ENCODE measurements around the gene RAD51B. TPM values are rescaled to one million over a fixed set of nuclear protein-coding genes. Genes with fewer than 3 reads are reported as not detected.
A peak's percentile ranks its signal among the peaks of the same experiment; 100 is the strongest.
"Not testable (repeated sequence)": the region's sequence is repeated elsewhere in the genome, so short reads cannot be mapped to it uniquely, and the experiment has no call there.

Gene RAD51B
- total RNA-seq, 6 donors from 2014 or later: 10.6 to 63.9 (median 18.4) TPM

DNA sequence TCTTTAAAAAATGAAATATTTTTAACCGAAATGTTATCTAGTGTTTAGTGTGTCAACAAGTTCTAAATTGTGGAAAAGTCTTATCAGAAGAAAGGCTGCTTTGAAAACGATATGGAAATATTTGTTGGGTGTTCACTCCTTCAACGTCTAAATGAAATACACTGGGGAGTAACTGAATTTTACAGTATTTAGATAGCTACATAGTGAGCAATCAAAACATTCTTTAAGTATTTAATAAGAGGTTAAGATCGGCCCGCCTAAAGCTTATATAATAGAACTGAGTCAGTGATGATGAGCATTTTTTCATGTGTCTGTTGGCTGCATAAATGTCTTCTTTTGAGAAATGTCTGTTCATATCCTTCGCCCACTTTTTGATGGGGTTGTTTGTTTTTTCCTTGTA, 228.3 kb downstream of the RAD51B start:
- Histone ChIP-seq H3K4me3 (no peak overlapping the region), H3K36me3 (no peaks in the 10 kb centered on the region), H3K27ac (no peak overlapping the region), H3K4me1 (peaks cover 0 to 3% (median 2%) of the 10 kb centered on the region in 4 donors), H3K9me3 (no peaks in the 10 kb centered on the region), H3K27me3 (no peaks in the 10 kb centered on the region)
- ATAC-seq (ENCODE audit: low FRiP score in 2 of 2) (peak in 1 of 2 donors; percentile 45), DNase-seq (no peak)
- WGBS, 2 donors: 60 to 73% methylated on average over 6 of the region's 6 CpGs
- no peak for TF ChIP-seq POLR2A (IDR thresholded peaks at IDR 0.05)
- TF ChIP-seq, protein P1, sequence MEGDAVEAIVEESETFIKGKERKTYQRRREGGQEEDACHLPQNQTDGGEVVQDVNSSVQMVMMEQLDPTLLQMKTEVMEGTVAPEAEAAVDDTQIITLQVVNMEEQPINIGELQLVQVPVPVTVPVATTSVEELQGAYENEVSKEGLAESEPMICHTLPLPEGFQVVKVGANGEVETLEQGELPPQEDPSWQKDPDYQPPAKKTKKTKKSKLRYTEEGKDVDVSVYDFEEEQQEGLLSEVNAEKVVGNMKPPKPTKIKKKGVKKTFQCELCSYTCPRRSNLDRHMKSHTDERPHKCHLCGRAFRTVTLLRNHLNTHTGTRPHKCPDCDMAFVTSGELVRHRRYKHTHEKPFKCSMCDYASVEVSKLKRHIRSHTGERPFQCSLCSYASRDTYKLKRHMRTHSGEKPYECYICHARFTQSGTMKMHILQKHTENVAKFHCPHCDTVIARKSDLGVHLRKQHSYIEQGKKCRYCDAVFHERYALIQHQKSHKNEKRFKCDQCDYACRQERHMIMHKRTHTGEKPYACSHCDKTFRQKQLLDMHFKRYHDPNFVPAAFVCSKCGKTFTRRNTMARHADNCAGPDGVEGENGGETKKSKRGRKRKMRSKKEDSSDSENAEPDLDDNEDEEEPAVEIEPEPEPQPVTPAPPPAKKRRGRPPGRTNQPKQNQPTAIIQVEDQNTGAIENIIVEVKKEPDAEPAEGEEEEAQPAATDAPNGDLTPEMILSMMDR (IDR thresholded peaks at IDR 0.05): no peak

DNA sequence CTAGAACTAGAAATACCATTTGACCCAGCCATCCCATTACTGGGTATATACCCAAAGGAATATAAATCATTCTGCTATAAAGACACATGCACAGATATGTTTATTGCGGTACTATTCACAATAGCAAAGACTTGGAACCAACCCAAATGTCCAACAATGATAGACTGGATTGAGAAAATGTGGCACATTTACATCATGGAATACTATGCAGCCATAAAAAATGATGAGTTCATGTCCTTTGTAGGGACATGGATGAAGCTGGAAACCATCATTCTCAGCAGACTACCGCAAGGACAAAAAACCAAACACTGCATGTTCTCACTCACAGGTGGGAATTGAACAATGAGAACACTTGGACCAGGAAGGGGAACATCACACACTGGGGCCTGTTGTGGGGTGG, 229.2 kb downstream of the RAD51B start:
- H3K4me3 ChIP-seq; H3K36me3 ChIP-seq; H3K9me3 ChIP-seq; H3K27ac ChIP-seq; H3K4me1 ChIP-seq; ATAC-seq (ENCODE audit: low FRiP score in 2 of 2); DNase-seq; H3K27me3 ChIP-seq: not testable (repeated sequence)
- WGBS, 2 donors: 97 to 100% methylated on average over 2 of the region's 2 CpGs

DNA sequence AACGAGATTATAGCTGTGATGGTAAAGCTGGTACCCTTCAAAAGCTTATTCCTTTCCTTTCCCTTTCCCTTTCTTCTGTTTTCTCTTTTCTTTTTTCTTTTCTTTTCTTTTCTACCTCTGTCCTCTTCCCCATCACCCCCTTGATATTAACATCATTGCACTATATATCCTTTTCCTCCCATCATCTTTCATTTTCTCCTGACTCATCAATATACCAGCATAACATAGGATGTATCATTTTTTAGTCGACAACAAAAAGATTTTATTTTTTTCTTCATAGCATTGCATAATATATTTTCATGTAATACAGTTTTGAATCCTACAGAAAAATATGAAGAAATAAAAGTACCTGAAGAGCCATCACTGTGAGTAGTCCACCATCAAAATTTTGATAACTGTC, 230.6 kb downstream of the RAD51B start:
- 94 to 95% methylated on average over 2 of the region's 2 CpGs for WGBS, 2 donors
- H3K4me1 ChIP-seq: no peaks in the 10 kb centered on the region
- no peak overlapping the region for H3K4me3 ChIP-seq
- no peak overlapping the region for H3K27ac ChIP-seq
- ATAC-seq (ENCODE audit: low FRiP score in 2 of 2): no peak
- no peaks in the 10 kb centered on the region for H3K27me3 ChIP-seq
- H3K9me3 ChIP-seq: no peaks in the 10 kb centered on the region
- TF ChIP-seq, protein P1 (IDR thresholded peaks at IDR 0.05): no peak
- TF ChIP-seq EP300 (IDR thresholded peaks at IDR 0.05): no peak
- TF ChIP-seq POLR2AphosphoS5 (IDR thresholded peaks at IDR 0.05): no peak
- no peak for TF ChIP-seq POLR2A (IDR thresholded peaks at IDR 0.05)
- DNase-seq: no peak
- no peaks in the 10 kb centered on the region for H3K36me3 ChIP-seq

DNA sequence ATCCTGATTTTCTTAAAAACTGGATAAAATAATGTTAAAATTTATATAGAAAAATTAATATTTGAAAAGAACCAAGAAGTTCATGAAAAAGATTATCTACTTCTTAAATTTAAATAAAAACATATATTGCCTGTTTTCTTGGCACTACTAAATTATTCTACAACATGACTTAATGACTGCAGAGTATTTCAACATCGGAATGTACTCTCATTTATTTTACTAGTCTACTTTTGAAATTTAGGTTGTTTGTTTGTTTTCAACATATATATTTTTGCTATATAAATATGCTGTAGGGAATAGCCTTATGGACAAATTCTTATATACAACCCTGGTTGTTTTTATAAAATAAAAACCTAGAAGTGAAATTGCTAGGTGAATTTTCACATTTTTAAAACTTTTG, 231.6 kb downstream of the RAD51B start:
- 88 to 94% methylated on average over 1 of the region's 1 CpG for WGBS, 2 donors
- DNase-seq (no peak), ATAC-seq (ENCODE audit: low FRiP score in 2 of 2) (no peak)
- Histone ChIP-seq H3K36me3 (no peaks in the 10 kb centered on the region), H3K4me3 (no peak overlapping the region), H3K27me3 (no peaks in the 10 kb centered on the region), H3K9me3 (no peaks in the 10 kb centered on the region), H3K27ac (no peak overlapping the region), H3K4me1 (no peaks in the 10 kb centered on the region)
- no peak for TF ChIP-seq POLR2AphosphoS5 (IDR thresholded peaks at IDR 0.05)
- TF ChIP-seq, protein P1 (IDR thresholded peaks at IDR 0.05): no peak
- no peak for TF ChIP-seq EP300 (IDR thresholded peaks at IDR 0.05)
- no peak for TF ChIP-seq POLR2A (IDR thresholded peaks at IDR 0.05)

DNA sequence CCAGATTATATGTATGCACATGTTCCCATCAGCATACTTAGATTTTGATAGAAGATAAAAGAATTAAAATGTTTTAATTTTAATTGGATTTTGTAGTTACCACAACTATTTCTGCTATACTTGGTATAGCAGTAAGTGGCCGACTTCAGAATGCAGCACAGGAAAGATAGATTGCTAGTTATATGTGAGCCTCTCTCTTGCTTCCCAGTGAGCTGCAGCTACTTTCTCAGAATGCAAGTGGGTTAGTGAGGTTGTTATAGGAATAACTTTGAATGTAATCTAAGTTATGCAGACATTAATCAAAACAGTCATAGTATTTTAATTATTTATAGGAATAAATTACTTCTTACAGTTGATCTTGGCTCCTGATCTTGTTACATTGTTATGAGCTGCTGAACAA, 240.6 kb downstream of the RAD51B start:
- WGBS, 2 donors: 70 to 85% methylated on average over 1 of the region's 1 CpG
- no peak for ATAC-seq (ENCODE audit: low FRiP score in 2 of 2)
- no peak for TF ChIP-seq EP300 (IDR thresholded peaks at IDR 0.05)
- no peak for TF ChIP-seq POLR2AphosphoS5 (IDR thresholded peaks at IDR 0.05)
- TF ChIP-seq POLR2A (IDR thresholded peaks at IDR 0.05): no peak
- TF ChIP-seq, protein P1 (IDR thresholded peaks at IDR 0.05): no peak

More for the DNA sequence above, 240.6 kb downstream of the RAD51B start:
- Histone ChIP-seq H3K4me1 (peaks cover 0 to 4% (median 0%) of the 10 kb centered on the region in 4 donors), H3K27me3 (no peaks in the 10 kb centered on the region), H3K27ac (no peak overlapping the region), H3K9me3 (peaks cover 0 to 5% (median 2%) of the 10 kb centered on the region in 4 donors), H3K36me3 (no peaks in the 10 kb centered on the region), H3K4me3 (no peak overlapping the region)
- DNase-seq: no peak

All from upper lobe of left lung (tissue), 6 donors.